ENCODE results near the gene ZNF362.
"Not testable (repeated sequence)": the region's sequence is repeated elsewhere in the genome, so short reads cannot be mapped to it uniquely, and the experiment has no call there.

The ZNF362 gene

DNA sequence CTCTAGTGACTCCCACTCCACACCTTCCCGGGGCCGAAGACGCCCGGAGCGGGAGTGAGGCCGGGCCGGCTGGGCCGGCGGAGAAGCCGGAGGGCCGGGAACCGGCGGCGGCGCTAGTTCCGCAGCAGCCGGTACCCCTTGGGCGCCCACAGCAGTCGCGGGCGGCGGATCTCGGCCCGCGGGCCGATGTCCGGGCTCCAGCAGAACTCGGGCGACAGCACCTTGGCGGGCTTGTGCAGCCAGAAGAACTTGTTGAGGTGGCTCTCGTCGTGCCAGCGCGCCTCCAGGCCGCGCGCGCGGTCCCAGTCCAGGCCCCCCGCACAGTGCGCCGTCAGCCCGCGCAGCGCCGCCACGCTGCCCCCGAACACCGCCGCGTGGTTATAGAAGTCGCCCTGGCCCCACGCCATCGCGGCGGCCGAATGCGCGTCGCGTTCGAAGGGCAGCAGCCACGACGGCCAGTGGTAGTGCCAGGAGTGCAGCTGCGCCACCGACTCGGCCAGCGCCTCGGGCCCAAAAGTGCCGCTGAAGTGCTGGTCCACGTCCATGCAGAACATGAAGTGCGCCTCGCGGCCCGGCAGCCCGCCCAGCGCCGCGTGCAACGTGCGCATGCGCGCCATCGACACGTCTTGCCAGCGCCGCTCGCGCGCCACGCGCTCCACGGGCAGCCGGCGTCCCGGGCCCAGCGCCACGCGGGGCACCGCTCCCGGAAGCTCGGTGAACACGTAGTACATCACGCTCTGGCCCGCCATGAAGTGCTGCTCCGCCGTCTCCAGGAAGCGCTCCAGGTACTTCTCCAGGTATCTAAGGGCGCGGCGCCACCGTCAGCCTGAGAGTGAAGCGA is 50.6 kb downstream of the ZNF362 start:
- no peak for DNase-seq (ENCODE audit: low spot score)

DNA sequence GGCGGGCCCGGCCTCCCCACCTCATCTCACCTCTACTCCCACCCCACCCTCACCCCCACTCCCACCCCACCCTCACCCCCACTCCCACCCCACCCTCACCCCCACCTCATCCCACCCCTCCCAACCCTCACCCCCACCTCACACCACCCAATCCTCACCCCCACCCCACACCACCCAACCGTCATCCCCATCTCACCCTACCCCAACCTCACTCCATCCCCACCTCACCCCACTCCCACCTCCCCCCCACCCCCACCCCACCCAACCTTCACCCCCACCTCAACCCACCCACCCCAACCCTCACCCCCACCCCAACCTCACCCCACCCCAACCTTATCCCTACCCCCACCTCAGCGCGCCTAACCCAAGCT is 51.2 kb downstream of the ZNF362 start:
- no peak for DNase-seq (ENCODE audit: low spot score)

DNA sequence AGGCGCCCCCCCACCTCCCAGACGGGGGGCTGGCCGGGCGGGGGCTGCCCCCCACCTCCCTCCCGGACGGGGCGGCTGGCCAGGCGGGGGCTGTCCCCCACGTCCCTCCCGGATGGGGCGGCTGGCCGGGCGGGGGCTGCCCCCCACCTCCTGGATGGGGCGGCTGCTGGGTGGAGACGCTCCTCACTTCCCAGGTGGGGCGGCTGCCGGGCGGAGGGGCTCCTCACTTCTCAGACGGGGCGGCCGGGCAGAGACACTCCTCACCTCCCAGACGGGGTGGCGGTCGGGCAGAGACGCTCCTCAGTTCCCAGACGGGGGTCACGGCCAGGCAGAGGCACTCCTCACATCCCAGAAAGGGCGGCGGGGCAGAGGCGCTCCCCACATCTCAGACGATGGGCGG is 53.1 kb downstream of the ZNF362 start:
- not testable (repeated sequence) for DNase-seq (ENCODE audit: low spot score)

DNA sequence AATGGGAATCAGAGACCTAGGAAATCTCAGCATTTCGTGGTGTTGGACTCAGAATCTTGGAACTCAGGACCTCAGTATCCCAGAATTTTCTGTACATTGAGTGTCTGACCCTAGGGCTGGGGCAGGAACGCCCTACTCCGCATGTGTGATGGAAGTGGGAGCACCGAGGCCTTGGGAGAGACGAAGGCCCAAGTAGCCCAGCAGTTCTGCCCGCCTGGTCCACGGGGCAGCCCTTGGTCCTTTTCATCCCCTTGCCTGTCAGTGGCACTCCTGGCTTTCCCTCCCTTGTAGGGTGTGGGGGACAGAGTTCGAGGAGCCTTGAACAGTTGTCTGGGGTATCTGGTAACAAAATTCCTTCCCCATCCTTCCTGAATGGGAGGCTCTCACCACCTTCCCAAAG is 54.4 kb downstream of the ZNF362 start:
- DNase-seq (ENCODE audit: low spot score), result no peak

- DNase-seq (ENCODE audit: low spot score), result no peak
These were observed 55.6 kb downstream of the ZNF362 start for GRCh38 chr1:33311706-33312412.

DNA sequence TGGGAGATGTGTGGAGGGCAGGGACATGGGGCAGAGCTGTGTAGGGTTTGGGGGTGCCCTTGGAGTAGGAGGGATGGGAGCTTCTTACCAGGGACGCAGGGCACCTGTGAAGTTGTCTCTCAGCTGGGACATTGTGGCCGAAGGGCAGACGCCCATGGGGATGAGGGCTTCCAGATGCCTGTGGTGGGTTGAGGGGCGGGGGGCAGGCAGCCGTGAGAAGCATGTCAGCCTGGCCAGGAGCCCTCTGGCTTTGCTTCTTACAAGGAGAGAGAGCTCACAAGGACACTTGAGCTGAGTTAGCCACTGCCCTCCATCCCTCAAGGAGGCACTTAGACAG is 56.1 kb downstream of the ZNF362 start:
- no peak for DNase-seq (ENCODE audit: low spot score)

- no peak for DNase-seq (ENCODE audit: low spot score)
These were observed 58.1 kb downstream of the ZNF362 start for GRCh38 chr1:33314416-33314815.

DNA sequence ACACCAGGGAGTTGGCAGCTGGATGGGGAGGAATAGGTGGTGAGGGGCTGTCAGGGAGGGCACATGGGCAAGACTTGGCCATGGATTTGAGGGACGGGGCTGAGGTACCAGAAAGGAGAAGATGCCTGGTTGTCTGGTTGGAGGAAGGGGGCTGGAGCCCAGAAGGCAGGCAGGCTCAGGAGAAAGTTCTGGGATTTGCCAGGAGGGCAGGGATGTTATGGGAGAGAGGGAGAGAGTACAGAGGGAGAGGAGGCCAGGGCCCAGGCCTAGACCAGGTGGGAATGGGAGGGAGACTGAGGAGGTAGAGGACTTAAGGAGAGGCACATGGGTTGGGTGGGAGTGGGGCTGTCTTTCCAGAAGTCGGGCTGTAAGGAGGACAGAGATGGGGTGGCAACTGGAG is 60.3 kb downstream of the ZNF362 start:
- DNase-seq (ENCODE audit: low spot score), result no peak

DNA sequence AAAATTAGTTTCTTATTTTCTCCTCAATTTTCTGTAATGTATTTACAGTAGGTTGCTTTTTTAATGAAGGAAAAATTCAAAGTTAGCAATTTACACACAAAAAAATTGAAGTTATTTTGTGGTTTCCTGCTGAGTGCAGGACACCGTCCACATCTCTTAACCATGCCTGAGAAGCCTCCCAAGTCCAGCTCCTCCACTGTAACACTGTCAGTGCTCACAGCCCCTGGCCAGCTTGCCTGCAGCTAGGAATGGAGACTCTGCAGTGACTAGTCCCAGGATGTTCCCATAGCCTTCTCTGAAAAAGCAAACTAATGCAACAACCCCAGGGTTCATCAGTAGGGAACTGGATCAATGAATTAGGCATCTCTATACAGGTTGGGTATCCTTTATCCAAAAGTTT is 61.1 kb downstream of the ZNF362 start:
- no peak for DNase-seq (ENCODE audit: low spot score)

- no peak for DNase-seq (ENCODE audit: low spot score)
These were observed 61.7 kb downstream of the ZNF362 start for GRCh38 chr1:33317946-33318345.

- no peak for DNase-seq (ENCODE audit: low spot score)
These were observed 63.1 kb downstream of the ZNF362 start for GRCh38 chr1:33319186-33319948.

DNA sequence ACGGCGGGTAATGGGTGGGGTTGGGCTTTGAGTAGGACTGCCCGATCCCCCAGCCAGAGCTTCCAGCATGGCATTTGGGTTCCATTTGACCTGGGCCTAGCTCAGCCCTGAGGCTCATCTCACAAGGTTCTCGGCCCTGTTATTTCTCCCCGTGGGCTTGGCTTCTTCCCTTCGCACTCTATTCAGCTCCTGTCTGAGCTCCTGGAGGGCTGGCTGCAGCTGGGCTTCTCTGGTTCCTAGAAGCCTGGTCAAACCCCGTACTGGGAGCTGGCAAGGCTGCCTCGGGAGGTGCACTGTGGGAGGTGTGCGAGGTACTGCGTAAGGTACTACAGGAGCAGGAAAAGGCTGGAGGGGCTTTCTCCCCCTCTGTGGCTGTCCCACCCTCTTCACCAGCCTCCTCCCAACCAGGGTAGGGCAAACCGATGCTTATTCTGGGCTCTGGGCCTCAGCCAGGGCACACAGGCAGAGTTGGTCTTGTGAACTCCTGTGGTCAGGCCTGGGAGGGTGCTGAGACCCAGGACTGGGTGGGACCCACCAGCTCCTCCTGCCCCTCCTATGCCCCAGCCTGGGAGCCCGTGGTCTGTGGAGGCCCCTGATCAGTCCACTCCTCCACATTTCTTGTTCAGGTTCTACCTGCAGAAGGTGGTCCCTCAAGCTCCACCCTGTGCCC is 63.8 kb downstream of the ZNF362 start:
- no peak for DNase-seq (ENCODE audit: low spot score)

DNA sequence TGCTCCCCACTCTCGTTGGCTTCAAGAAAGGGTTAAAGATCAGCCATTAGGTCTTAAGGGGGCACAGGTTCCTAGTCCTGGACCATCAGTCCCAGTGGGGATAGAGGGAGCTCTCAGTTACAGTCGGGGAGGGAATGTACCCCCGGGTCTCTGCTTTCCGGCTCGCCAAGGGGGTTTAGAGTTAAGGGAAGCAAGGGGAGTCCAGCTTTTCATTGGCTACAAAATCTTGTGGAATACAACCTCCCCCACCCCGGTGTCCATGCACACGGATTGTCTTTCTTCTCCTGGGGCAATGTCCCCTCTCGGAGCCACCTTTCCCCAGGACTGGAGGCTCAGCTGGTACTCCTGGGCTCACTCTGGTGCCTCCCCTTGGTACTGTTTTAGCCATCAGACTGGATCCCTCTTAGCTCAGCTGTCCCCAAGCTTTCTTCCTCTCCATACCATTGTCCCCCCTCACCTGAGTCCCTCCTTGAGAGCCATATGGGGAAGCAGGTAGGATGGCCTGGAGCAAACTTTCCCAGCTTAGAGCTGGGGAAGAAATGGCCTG is 64.4 kb downstream of the ZNF362 start, which contains the start of gene A3GALT2:
Gene A3GALT2 (minus strand): TSS at position 480 of the 547 bp plus-strand sequence. CDS start 0 bp downstream, at position 480.
- no peak for DNase-seq (ENCODE audit: low spot score)

DNA sequence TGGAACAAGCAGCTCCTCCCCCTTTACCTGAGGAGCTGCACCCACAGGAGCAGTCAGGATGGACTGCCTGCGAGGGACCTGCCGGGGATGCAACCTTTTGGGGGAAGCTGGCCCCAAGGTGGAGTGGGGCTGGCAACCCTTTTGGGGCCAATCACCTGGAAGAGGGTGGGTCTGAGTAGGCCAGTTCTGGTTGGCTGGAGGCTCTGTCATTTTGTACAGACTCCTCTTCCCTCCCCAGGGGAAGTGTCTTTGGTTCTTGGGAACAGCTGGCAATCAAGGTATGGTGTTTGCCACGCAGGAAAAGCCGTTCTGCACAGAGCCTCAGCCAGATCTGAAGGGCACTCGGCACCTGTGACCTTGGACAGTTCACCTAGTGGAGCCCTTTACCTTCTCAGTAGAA is 64.9 kb downstream of the ZNF362 start:
- no peak for DNase-seq (ENCODE audit: low spot score)

DNA sequence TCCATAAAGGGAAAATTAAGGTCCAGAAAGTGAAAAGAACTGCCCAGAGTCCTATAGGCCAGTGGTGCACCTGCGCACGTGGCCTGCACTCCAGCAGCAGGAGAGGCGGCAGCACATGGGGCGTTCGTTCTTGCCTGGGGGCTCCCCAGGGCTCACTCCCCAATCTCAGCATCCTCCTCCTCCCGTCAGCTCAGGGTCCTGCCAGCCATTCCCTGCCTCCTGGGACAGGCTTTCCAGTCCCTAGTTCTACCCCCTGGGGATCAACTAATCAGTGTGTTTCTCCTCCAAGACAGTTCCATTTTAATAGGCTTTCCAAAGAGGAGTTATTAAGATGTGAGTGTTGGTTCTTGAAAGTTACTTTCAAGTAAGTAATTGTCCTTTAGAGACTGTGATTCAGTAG is 65.8 kb downstream of the ZNF362 start:
- no peak for DNase-seq (ENCODE audit: low spot score)

DNA sequence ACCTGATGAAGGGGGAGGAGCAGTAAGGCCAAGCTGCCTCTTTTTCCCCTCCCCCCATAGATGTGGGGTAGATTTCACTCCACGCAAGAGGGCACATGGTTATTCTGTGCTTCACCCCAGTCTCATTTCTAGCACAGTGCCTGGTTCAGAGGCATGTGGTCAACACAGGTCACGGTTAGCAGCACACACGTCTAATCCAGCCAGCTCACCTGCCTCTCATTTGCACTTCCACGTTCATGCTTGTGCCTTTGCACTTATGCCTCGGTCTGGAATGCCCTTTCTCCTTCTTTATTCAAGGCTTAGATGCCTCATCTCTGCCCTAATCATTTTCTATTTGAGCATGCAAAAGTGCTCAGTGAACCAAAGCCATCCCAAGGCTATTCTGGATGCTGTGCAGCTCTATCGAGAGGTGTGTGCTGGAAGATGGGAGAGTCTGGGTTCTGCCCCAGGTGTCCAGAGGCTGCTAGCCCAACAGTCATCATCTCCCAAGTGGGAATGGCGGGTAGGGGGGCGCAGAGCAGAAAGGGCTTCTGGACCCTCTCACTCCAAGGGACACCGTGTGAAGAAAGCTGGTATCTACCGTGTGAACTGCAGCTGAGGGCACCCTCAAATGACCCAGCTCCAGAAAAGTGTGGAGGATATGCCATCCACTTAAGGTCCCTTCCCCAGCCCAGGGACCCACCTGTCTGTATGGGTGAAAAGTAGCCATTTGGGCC is 66.7 kb downstream of the ZNF362 start:
- no peak for DNase-seq (ENCODE audit: low spot score)

GRCh38 chr1:33323663-33324477 is 67.6 kb downstream of the ZNF362 start:
- DNase-seq (ENCODE audit: low spot score), result no peak

DNA sequence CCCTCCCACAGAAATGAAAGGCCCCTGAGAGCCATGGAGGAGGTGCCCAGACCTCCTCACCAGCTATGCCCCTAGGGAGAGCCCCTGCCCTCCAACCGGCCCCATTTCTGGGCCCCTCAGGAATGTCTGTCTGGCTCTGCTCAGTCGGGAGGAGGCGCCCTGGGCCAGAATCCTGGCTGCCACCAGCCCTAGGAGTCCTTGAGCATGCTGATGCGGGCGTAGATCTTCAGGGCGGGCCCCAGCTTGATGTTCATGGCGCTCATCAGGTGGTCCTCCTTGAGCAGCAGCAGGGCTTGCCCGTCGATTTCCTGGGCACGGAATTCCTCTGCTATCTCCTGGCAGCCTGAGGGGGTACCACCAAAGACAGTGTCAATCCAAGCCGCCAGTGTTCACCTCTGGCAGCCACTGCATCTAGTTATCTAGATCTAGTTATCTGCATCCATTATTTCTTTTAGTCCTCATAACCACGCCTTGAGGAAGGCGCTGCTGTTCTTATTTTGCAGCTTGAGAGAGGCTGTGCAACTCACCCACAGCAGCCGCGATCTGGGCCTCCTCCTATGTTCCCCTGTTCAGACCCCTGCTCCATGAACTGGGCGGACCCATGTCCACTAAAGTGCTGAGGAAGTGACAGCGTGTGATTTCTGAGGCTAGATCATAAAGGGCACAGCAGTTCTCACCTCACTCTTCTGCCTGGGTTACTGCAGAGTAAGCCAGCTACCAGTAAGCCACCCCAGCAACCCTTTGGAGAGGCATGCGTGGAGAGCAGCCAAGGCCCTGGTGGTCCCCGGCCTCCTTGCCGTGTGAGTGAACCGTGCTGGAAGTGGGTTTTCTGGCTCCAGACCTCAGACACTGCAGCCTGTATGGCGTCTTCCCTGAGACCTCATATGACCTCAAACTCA is 68.6 kb downstream of the ZNF362 start:
- DNase-seq (ENCODE audit: low spot score), result no peak

DNA sequence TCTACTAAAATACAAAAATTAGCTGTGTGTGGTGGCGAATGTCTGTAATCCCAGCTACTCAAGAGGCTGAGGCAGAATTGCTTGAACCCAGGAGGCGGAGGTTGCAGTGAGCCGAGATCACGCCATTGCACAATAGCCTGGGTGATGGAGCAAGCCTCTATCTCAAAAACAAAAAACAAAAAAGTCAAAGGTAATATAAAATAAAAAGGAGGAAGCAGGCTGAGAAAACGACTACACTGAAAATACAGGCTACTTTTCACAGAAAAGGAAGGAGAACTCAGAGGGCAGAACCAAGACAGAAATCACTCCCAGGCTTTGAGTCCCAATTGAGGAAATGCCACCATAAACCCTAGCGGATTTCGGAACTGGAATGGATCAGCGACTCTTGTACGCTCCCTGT is 70.5 kb downstream of the ZNF362 start:
- DNase-seq (ENCODE audit: low spot score), result no peak

Measured in LoVo (cell line).